ENCODE data around the gene STMP1. TPM values are rescaled to one million over a fixed set of nuclear protein-coding genes. Genes with fewer than 3 reads are reported as not detected.
"Not testable (repeated sequence)": the region's sequence is repeated elsewhere in the genome, so short reads cannot be mapped to it uniquely, and the experiment has no call there.

Gene STMP1
- polyA plus RNA-seq, 1 donor (not counting 4 experiments of a cell fraction or from before 2014, with no cell fraction given) = 30.5 TPM

- dilution Hi-C loops (cut with MboI; ENCODE audit: extremely low pct_ligation_motif_present, low sequenced_read_pairs) = no loop called here
- Histone ChIP-seq H3K36me3 (ENCODE audit: control insufficient read depth in 2 of 2, extremely low read depth in 1 of 2, insufficient read depth in 2 of 2, low read length in 2 of 2) (no peaks in the 10 kb centered on the region), H3K4me1 (ENCODE audit: control insufficient read depth, extremely low read depth, insufficient read depth, low read length) (peaks cover 41% of the 10 kb centered on the region), H3K4me3 (ENCODE audit: control insufficient read depth in 2 of 3, extremely low read depth in 1 of 3, insufficient read depth in 2 of 3, low read depth in 1 of 3, low read length in 3 of 3) (no peak overlapping the region), H4K20me1 (ENCODE audit: control insufficient read depth, extremely low read depth, insufficient read depth, low read length) (no peaks in the 10 kb centered on the region), H2AFZ (ENCODE audit: control insufficient read depth, low read length) (no peak overlapping the region), H3K9ac (ENCODE audit: control insufficient read depth, extremely low read depth, insufficient read depth, low read length) (no peak overlapping the region), H3K9me1 (ENCODE audit: control insufficient read depth, extremely low read depth, insufficient read depth, low read length) (no peaks in the 10 kb centered on the region), H3K9me3 (ENCODE audit: control insufficient read depth, low read depth, low read length) (no peaks in the 10 kb centered on the region), H3K4me2 (ENCODE audit: control insufficient read depth, extremely low read depth, insufficient read depth, low read depth, low read length) (no peak overlapping the region), H3K27ac (ENCODE audit: control insufficient read depth, insufficient read depth, low read length) (no peak overlapping the region), H3K79me2 (ENCODE audit: control insufficient read depth, insufficient read depth, low read length) (peaks cover 80% of the 10 kb centered on the region), H3K27me3 (ENCODE audit: control insufficient read depth, extremely low read depth, insufficient read depth, low read length) (no peaks in the 10 kb centered on the region)
- DNase-seq (ENCODE audit: low read depth, low spot score) (no peak), FAIRE-seq (no peak)
- no peak for TF ChIP-seq EZH2 (IDR thresholded peaks at IDR 0.05; ENCODE audit: low read length)
- no peak for TF ChIP-seq CTCF (optimal IDR thresholded peaks at IDR 0.05 in 1 of 3, IDR thresholded peaks at IDR 0.05 in 1 of 3, conservative IDR thresholded peaks at IDR 0.05 in 1 of 3; ENCODE audit: extremely low read depth in 1 of 3, insufficient read depth in 2 of 3, low read length in 3 of 3)
Measured at GRCh38 chr7:135666156-135666555, 3.8 kb downstream of the STMP1 start.

- H3K4me2 ChIP-seq (ENCODE audit: control insufficient read depth, extremely low read depth, insufficient read depth, low read depth, low read length) = no peak overlapping the region
- no peak overlapping the region for H2AFZ ChIP-seq (ENCODE audit: control insufficient read depth, low read length)
- H3K9ac ChIP-seq (ENCODE audit: control insufficient read depth, extremely low read depth, insufficient read depth, low read length) = no peak overlapping the region
- FAIRE-seq (no peak), DNase-seq (ENCODE audit: low read depth, low spot score) (no peak)
- no peak overlapping the region for H3K27ac ChIP-seq (ENCODE audit: control insufficient read depth, insufficient read depth, low read length)
- peaks cover 87% of the 10 kb centered on the region for H3K79me2 ChIP-seq (ENCODE audit: control insufficient read depth, insufficient read depth, low read length)
- dilution Hi-C loops (cut with MboI; ENCODE audit: extremely low pct_ligation_motif_present, low sequenced_read_pairs) = no loop called here
- H3K9me3 ChIP-seq (ENCODE audit: control insufficient read depth, low read depth, low read length) = no peaks in the 10 kb centered on the region
- no peak for TF ChIP-seq CTCF (optimal IDR thresholded peaks at IDR 0.05 in 1 of 3, IDR thresholded peaks at IDR 0.05 in 1 of 3, conservative IDR thresholded peaks at IDR 0.05 in 1 of 3; ENCODE audit: extremely low read depth in 1 of 3, insufficient read depth in 2 of 3, low read length in 3 of 3)
- H3K9me1 ChIP-seq (ENCODE audit: control insufficient read depth, extremely low read depth, insufficient read depth, low read length) = no peaks in the 10 kb centered on the region
- no peak overlapping the region for H3K4me3 ChIP-seq (ENCODE audit: control insufficient read depth in 2 of 3, extremely low read depth in 1 of 3, insufficient read depth in 2 of 3, low read depth in 1 of 3, low read length in 3 of 3)
- no peaks in the 10 kb centered on the region for H4K20me1 ChIP-seq (ENCODE audit: control insufficient read depth, extremely low read depth, insufficient read depth, low read length)
- no peaks in the 10 kb centered on the region for H3K36me3 ChIP-seq (ENCODE audit: control insufficient read depth in 2 of 2, extremely low read depth in 1 of 2, insufficient read depth in 2 of 2, low read length in 2 of 2)
- H3K27me3 ChIP-seq (ENCODE audit: control insufficient read depth, extremely low read depth, insufficient read depth, low read length) = no peaks in the 10 kb centered on the region
- H3K4me1 ChIP-seq (ENCODE audit: control insufficient read depth, extremely low read depth, insufficient read depth, low read length) = peaks cover 37% of the 10 kb centered on the region
Measured at GRCh38 chr7:135666846-135667245, 4.5 kb downstream of the STMP1 start.

- H4K20me1 ChIP-seq (ENCODE audit: control insufficient read depth, extremely low read depth, insufficient read depth, low read length); H3K9me1 ChIP-seq (ENCODE audit: control insufficient read depth, extremely low read depth, insufficient read depth, low read length); H3K27ac ChIP-seq (ENCODE audit: control insufficient read depth, insufficient read depth, low read length); H3K36me3 ChIP-seq (ENCODE audit: control insufficient read depth in 2 of 2, extremely low read depth in 1 of 2, insufficient read depth in 2 of 2, low read length in 2 of 2); H3K4me2 ChIP-seq (ENCODE audit: control insufficient read depth, extremely low read depth, insufficient read depth, low read depth, low read length); DNase-seq (ENCODE audit: low read depth, low spot score); H3K9me3 ChIP-seq (ENCODE audit: control insufficient read depth, low read depth, low read length); dilution Hi-C loops (cut with MboI; ENCODE audit: extremely low pct_ligation_motif_present, low sequenced_read_pairs); H2AFZ ChIP-seq (ENCODE audit: control insufficient read depth, low read length); H3K9ac ChIP-seq (ENCODE audit: control insufficient read depth, extremely low read depth, insufficient read depth, low read length); H3K4me3 ChIP-seq (ENCODE audit: control insufficient read depth in 2 of 3, extremely low read depth in 1 of 3, insufficient read depth in 2 of 3, low read depth in 1 of 3, low read length in 3 of 3); FAIRE-seq; H3K27me3 ChIP-seq (ENCODE audit: control insufficient read depth, extremely low read depth, insufficient read depth, low read length): not testable (repeated sequence)
- Histone ChIP-seq H3K79me2 (ENCODE audit: control insufficient read depth, insufficient read depth, low read length) (peaks cover 91% of the 10 kb centered on the region), H3K4me1 (ENCODE audit: control insufficient read depth, extremely low read depth, insufficient read depth, low read length) (peaks cover 39% of the 10 kb centered on the region)
Measured at GRCh38 chr7:135667626-135668025, 5.3 kb downstream of the STMP1 start.

- not testable (repeated sequence) for H3K9ac ChIP-seq (ENCODE audit: control insufficient read depth, extremely low read depth, insufficient read depth, low read length); H4K20me1 ChIP-seq (ENCODE audit: control insufficient read depth, extremely low read depth, insufficient read depth, low read length)
Measured at GRCh38 chr7:135668852-135669395, 6.6 kb downstream of the STMP1 start.

More at GRCh38 chr7:135668852-135669395, 6.6 kb downstream of the STMP1 start:
- H3K27ac ChIP-seq (ENCODE audit: control insufficient read depth, insufficient read depth, low read length); H3K4me3 ChIP-seq (ENCODE audit: control insufficient read depth in 2 of 3, extremely low read depth in 1 of 3, insufficient read depth in 2 of 3, low read depth in 1 of 3, low read length in 3 of 3); H3K9me1 ChIP-seq (ENCODE audit: control insufficient read depth, extremely low read depth, insufficient read depth, low read length); H3K27me3 ChIP-seq (ENCODE audit: control insufficient read depth, extremely low read depth, insufficient read depth, low read length); DNase-seq (ENCODE audit: low read depth, low spot score); H3K9me3 ChIP-seq (ENCODE audit: control insufficient read depth, low read depth, low read length); H3K36me3 ChIP-seq (ENCODE audit: control insufficient read depth in 2 of 2, extremely low read depth in 1 of 2, insufficient read depth in 2 of 2, low read length in 2 of 2); FAIRE-seq; H3K4me2 ChIP-seq (ENCODE audit: control insufficient read depth, extremely low read depth, insufficient read depth, low read depth, low read length); H2AFZ ChIP-seq (ENCODE audit: control insufficient read depth, low read length); dilution Hi-C loops (cut with MboI; ENCODE audit: extremely low pct_ligation_motif_present, low sequenced_read_pairs): not testable (repeated sequence)
- H3K4me1 ChIP-seq (ENCODE audit: control insufficient read depth, extremely low read depth, insufficient read depth, low read length) = peaks cover 40% of the 10 kb centered on the region
- H3K79me2 ChIP-seq (ENCODE audit: control insufficient read depth, insufficient read depth, low read length) = peaks cover 87% of the 10 kb centered on the region

All from keratinocyte (primary cell).